ENCODE results near the gene CITED4.

CITED4 gene

GRCh38 chr1:40836283-40836682, 25.9 kb downstream of the CITED4 start:
- TF ChIP-seq CTCF (conservative IDR thresholded peaks at IDR 0.05; ENCODE audit: low read length), result no peak
- H3K4me3 ChIP-seq (ENCODE audit: low read length), result no peak overlapping the region

GRCh38 chr1:40834968-40835545, 27.1 kb downstream of the CITED4 start:
- DNase-seq (ENCODE audit: low read depth), result no peak
- no peak for TF ChIP-seq CTCF (conservative IDR thresholded peaks at IDR 0.05; ENCODE audit: low read length)

More at GRCh38 chr1:40836283-40836682, 25.9 kb downstream of the CITED4 start:
- DNase-seq (ENCODE audit: low read depth), result no peak

GRCh38 chr1:40833979-40834378, 28.2 kb downstream of the CITED4 start:
- no peak for TF ChIP-seq CTCF (conservative IDR thresholded peaks at IDR 0.05; ENCODE audit: low read length)
- no peak for DNase-seq (ENCODE audit: low read depth)

More at GRCh38 chr1:40834968-40835545, 27.1 kb downstream of the CITED4 start:
- no peak overlapping the region for H3K4me3 ChIP-seq (ENCODE audit: low read length)

GRCh38 chr1:40831001-40831732, 31.0 kb downstream of the CITED4 start:
- TF ChIP-seq CTCF (conservative IDR thresholded peaks at IDR 0.05; ENCODE audit: low read length), result no peak
- H3K4me3 ChIP-seq (ENCODE audit: low read length), result no peak overlapping the region
- no peak for DNase-seq (ENCODE audit: low read depth)

More at GRCh38 chr1:40833979-40834378, 28.2 kb downstream of the CITED4 start:
- no peak overlapping the region for H3K4me3 ChIP-seq (ENCODE audit: low read length)

- no peak for TF ChIP-seq CTCF (conservative IDR thresholded peaks at IDR 0.05; ENCODE audit: low read length)
- DNase-seq (ENCODE audit: low read depth), result no peak
Measured at GRCh38 chr1:40830419-40830943, 31.7 kb downstream of the CITED4 start.

GRCh38 chr1:40829631-40830245, 32.4 kb downstream of the CITED4 start:
- DNase-seq (ENCODE audit: low read depth), result no peak
- TF ChIP-seq CTCF (conservative IDR thresholded peaks at IDR 0.05; ENCODE audit: low read length), result no peak
- no peak overlapping the region for H3K4me3 ChIP-seq (ENCODE audit: low read length)

More at GRCh38 chr1:40830419-40830943, 31.7 kb downstream of the CITED4 start:
- no peak overlapping the region for H3K4me3 ChIP-seq (ENCODE audit: low read length)

Measured in AG10803 (cell line).